Left ventricle myocardium inferior (tissue), 1 donor: ENCODE results near the gene RAB1B. TPM values are rescaled to one million over a fixed set of nuclear protein-coding genes. Genes with fewer than 3 reads are reported as not detected.
A peak's percentile ranks its signal among the peaks of the same experiment; 100 is the strongest.

Source experiments
- DNase-seq: peaks from one replicate; pipeline ENCODE4 v3.0.0-alpha.2; 2020
- H3K27ac ChIP-seq: fragments of 200-600 bp; replicated peaks from 2 replicates; pipeline ENCODE4 v1.8.0; 2021
- H3K27me3 ChIP-seq: fragments of 200-600 bp; 2 replicates; pipeline ENCODE4 v1.8.0; 2021; ENCODE audit warnings: low read depth
- H3K36me3 ChIP-seq: fragments of 200-600 bp; 2 replicates; pipeline ENCODE4 v1.8.0; 2021
- H3K4me1 ChIP-seq: fragments of 200-600 bp; 2 replicates; pipeline ENCODE4 v1.8.0; 2021
- H3K4me3 ChIP-seq: fragments of 200-600 bp; 2 replicates; pipeline ENCODE4 v1.8.0; 2021; ENCODE audit warnings: mild to moderate bottlenecking, moderate library complexity
- H3K9me3 ChIP-seq: fragments of 200-600 bp; replicated peaks from 2 replicates; pipeline ENCODE4 v1.8.0; 2021
- intact Hi-C: fragments of 100-400 bp; cut with micrococcal nuclease; formaldehyde crosslinking; loops from one replicate; pipeline ENCODE4 v1.11.0; 2022
- total RNA-seq: library from RNA; stranded (reverse); fragmentation: NEBNext Ultra II Directional; extraction: Animal tissue kit (Norgen Biotek cat#: 25700); gene quantifications from one replicate; pipeline ENCODE4 v1.2.1, GENCODE V29; 2021
- TF ChIP-seq, protein P1 (sequence below): fragments of 200-600 bp; IDR thresholded peaks from 2 replicates; pipeline ENCODE4 v1.8.0; 2021; ENCODE audit warnings: antibody characterized with exemption, mild to moderate bottlenecking, borderline replicate concordance
- donor health status: DM: no; HTN: yes; CAD: no; lungs with severe emphysema.

The RAB1B gene
- total RNA-seq, 1 donor from 2014 or later: 116 TPM

DNA sequence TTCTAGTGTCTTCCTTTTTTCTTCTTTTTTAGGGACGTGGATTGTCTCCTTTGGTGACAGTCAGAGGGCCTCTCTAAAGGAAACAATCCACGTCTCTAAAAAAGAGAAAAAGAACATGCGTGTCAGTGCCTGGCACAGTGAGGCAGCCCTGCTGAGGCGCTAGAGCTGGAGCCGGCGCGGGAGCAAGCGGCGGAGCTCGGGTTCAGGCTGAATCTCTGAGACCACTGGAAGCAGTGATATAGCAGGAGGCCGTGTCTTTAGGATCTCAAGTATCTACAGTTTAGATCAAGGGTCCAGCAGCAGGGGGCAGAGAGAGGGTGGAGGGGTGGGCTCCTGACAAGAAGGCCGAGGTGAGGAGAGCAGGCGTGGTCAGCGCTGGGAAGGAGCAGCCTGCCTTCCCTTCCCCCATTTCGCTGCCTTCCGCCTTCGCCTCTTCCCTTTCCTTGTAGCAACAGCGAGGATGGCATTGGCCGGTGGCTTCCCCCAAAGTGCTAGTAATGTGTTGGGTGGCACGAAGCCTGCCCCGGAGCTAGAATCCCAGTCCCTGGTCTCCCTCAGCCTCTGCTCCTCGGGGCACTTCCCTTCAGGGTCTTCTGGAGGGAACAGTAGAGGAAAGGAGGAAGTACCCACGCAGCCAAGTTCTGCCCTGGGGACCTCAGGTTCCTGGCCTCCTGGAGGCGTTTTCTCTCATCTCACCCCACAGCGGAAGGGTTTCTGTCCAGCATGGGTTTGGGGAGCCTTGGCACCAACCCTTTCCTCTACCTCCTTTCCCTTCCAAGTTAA is 28.2 kb upstream of the RAB1B start:
- intact Hi-C loops: no loop called here
- Histone ChIP-seq H3K9me3 (no peaks in the 10 kb centered on the region), H3K27me3 (no peaks in the 10 kb centered on the region), H3K4me1 (peaks cover 14% of the 10 kb centered on the region), H3K4me3 (no peak overlapping the region), H3K36me3 (peaks cover 72% of the 10 kb centered on the region), H3K27ac (no peak overlapping the region)
- no peak for DNase-seq
- TF ChIP-seq, protein P1, sequence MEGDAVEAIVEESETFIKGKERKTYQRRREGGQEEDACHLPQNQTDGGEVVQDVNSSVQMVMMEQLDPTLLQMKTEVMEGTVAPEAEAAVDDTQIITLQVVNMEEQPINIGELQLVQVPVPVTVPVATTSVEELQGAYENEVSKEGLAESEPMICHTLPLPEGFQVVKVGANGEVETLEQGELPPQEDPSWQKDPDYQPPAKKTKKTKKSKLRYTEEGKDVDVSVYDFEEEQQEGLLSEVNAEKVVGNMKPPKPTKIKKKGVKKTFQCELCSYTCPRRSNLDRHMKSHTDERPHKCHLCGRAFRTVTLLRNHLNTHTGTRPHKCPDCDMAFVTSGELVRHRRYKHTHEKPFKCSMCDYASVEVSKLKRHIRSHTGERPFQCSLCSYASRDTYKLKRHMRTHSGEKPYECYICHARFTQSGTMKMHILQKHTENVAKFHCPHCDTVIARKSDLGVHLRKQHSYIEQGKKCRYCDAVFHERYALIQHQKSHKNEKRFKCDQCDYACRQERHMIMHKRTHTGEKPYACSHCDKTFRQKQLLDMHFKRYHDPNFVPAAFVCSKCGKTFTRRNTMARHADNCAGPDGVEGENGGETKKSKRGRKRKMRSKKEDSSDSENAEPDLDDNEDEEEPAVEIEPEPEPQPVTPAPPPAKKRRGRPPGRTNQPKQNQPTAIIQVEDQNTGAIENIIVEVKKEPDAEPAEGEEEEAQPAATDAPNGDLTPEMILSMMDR: no peak

DNA sequence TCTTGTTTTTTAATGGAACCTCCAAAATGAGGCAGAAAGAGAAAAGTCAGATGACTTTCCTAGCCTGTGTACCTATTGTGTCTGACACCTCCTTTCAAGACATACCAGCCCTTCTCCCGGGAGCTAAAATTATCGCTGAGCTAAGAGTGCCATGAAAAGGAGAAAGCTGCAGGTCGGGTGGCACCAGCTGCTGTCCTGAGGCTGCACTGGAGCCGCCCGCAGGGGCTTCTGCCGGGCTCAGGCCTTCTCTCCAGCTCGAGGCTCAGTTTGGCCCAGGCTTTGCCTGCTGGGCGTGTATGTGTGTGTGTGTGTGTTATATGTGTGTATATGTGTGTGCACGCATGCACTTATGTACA is 27.7 kb upstream of the RAB1B start:
- TF ChIP-seq, protein P1: no peak
- Histone ChIP-seq H3K36me3 (peaks cover 66% of the 10 kb centered on the region), H3K9me3 (no peaks in the 10 kb centered on the region), H3K27ac (no peak overlapping the region), H3K4me3 (no peak overlapping the region), H3K4me1 (peaks cover 14% of the 10 kb centered on the region), H3K27me3 (no peaks in the 10 kb centered on the region)
- no peak for DNase-seq
- intact Hi-C loops: no loop called here

GRCh38 chr11:66242095-66242765 is 26.2 kb upstream of the RAB1B start:
- H3K4me1 ChIP-seq: peaks cover 14% of the 10 kb centered on the region
- TF ChIP-seq, protein P1: no peak
- DNase-seq: peak; percentile 23
- intact Hi-C loops: no loop called here
- no peaks in the 10 kb centered on the region for H3K27me3 ChIP-seq
- H3K27ac ChIP-seq: no peak overlapping the region
- no peaks in the 10 kb centered on the region for H3K9me3 ChIP-seq
- H3K36me3 ChIP-seq: peaks cover 53% of the 10 kb centered on the region
- H3K4me3 ChIP-seq: no peak overlapping the region

- no peaks in the 10 kb centered on the region for H3K27me3 ChIP-seq
- H3K27ac ChIP-seq: no peak overlapping the region
- TF ChIP-seq, protein P1: no peak
- DNase-seq: no peak
- H3K4me1 ChIP-seq: peaks cover 14% of the 10 kb centered on the region
- H3K36me3 ChIP-seq: peaks cover 48% of the 10 kb centered on the region
- intact Hi-C loops: no loop called here
- no peak overlapping the region for H3K4me3 ChIP-seq
- H3K9me3 ChIP-seq: no peaks in the 10 kb centered on the region
Observed at GRCh38 chr11:66243782-66244535, 24.5 kb upstream of the RAB1B start.

DNA sequence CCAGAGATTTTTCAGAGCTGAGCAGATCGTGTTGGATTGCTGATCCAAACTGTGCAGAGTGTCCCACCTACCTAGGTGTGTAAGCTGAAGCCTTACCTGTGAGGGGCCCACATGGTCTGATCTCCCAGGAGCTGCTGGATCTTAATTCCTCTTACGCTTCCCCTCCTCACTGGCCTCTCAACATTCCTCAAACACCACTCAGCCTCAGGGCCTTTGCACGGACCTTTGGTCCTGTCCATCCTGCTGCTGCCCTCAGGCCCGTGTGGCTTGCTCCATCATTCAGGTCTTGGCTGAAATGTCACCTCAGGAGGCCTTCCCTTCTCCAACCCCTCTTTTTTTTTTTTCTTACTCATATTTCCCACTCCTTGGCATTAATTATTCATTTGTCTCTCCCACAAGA is 21.1 kb upstream of the RAB1B start:
- H3K9me3 ChIP-seq: no peaks in the 10 kb centered on the region
- TF ChIP-seq, protein P1: no peak
- no peak for DNase-seq
- H3K27ac ChIP-seq: no peak overlapping the region
- peaks cover 5% of the 10 kb centered on the region for H3K4me1 ChIP-seq
- H3K27me3 ChIP-seq: no peaks in the 10 kb centered on the region
- intact Hi-C loops: no loop called here
- H3K36me3 ChIP-seq: peaks cover 14% of the 10 kb centered on the region
- H3K4me3 ChIP-seq: no peak overlapping the region
